IMR-90 (cell line): ENCODE measurements around the gene MSI2. TPM values are rescaled to one million over a fixed set of nuclear protein-coding genes. Genes with fewer than 3 reads are reported as not detected.

ENCODE experiments used
- ATAC-seq: fragments of 200-7000 bp; cut with Tn5 transposase; 2 replicates; pipeline ENCODE4 v1.9.1; 2020; ENCODE audit warnings: low read depth, mild to moderate bottlenecking, moderate library complexity
- BruUV-seq: library from RNA; stranded (reverse); fragments of 400-500 nt; replicated peaks from 2 replicates; lab custom pipeline; 2021; lab: Mats Ljungman, UMichigan
- CTCF ChIA-PET: fragments of 300-600 bp; formaldehyde crosslinking; extraction: SDS; loops from one replicate; lab custom pipeline; 2021; ENCODE audit warnings: antibody characterized with exemption; lab: Yijun Ruan, JAX
- POLR2A ChIA-PET: fragments of 300-600 bp; sonication (Branson Sonifier 250); formaldehyde crosslinking; loops from one replicate; lab custom pipeline; 2022; ENCODE audit warnings: antibody characterized with exemption; ENCODE audit not compliant: unreplicated experiment; lab: Charles Lee
- DNase-seq: peaks from one replicate; pipeline ENCODE4 v3.0.0; 2013
- H2AFZ ChIP-seq: replicated peaks from 2 replicates; pipeline ENCODE3; 2013; ENCODE audit warnings: low read length, mild to moderate bottlenecking; ENCODE audit not compliant: poor library complexity
- H2AK5ac ChIP-seq: 2 replicates; pipeline ENCODE4 v1.6.1; 2013; ENCODE audit warnings: low read depth, low read length, inconsistent platforms
- H2AK9ac ChIP-seq: replicated peaks from 2 replicates; pipeline ENCODE3; 2013; ENCODE audit warnings: mild to moderate bottlenecking, low read depth, low read length, moderate library complexity; ENCODE audit not compliant: poor library complexity
- H2BK120ac ChIP-seq: 2 replicates; pipeline ENCODE4 v1.6.1; 2013; ENCODE audit warnings: low read depth, low read length, inconsistent platforms
- H2BK15ac ChIP-seq: 3 replicates; pipeline ENCODE4 v1.6.1; 2013; ENCODE audit warnings: low read depth, low read length, inconsistent platforms
- H2BK20ac ChIP-seq: 2 replicates; pipeline ENCODE4 v1.6.1; 2013; ENCODE audit warnings: low read depth, mild to moderate bottlenecking, inconsistent platforms, low read length, moderate library complexity
- H2BK5ac ChIP-seq: 2 replicates; pipeline ENCODE4 v1.6.1; 2013; ENCODE audit warnings: mild to moderate bottlenecking, low read depth, low read length, inconsistent platforms; ENCODE audit not compliant: poor library complexity, severe bottlenecking
- H3K14ac ChIP-seq: replicated peaks from 2 replicates; pipeline ENCODE4 v1.6.1; 2013; ENCODE audit warnings: low read depth, low read length, inconsistent platforms
- H3K18ac ChIP-seq: 2 replicates; pipeline ENCODE4 v1.6.1; 2013; ENCODE audit warnings: low read depth, low read length, control low read depth
- H3K23ac ChIP-seq: 2 replicates; pipeline ENCODE4 v1.6.1; 2013; ENCODE audit warnings: low read depth, low read length, inconsistent platforms
- H3K27ac ChIP-seq: 2 replicates; pipeline ENCODE4 v1.5.1; 2013; ENCODE audit warnings: mild to moderate bottlenecking, control low read depth, low read length; ENCODE audit not compliant: insufficient read depth
- H3K27me3 ChIP-seq: 2 replicates; pipeline ENCODE4 v1.6.1; 2013; ENCODE audit warnings: low read length; ENCODE audit not compliant: control insufficient read depth, insufficient read depth
- H3K36me3 ChIP-seq: 2 replicates; pipeline ENCODE4 v1.6.1; 2013; ENCODE audit warnings: low read length, mixed read lengths; ENCODE audit not compliant: control insufficient read depth, insufficient read depth
- H3K4ac ChIP-seq: 2 replicates; pipeline ENCODE4 v1.6.1; 2013; ENCODE audit warnings: low read depth, low read length, inconsistent platforms
- H3K4me1 ChIP-seq: 2 replicates; pipeline ENCODE4 v1.6.1; 2013; ENCODE audit warnings: low read length, mixed read lengths; ENCODE audit not compliant: control insufficient read depth, insufficient read depth
- H3K4me2 ChIP-seq: 2 replicates; pipeline ENCODE4 v1.6.1; 2013; ENCODE audit warnings: low read depth, mild to moderate bottlenecking, control low read depth, low read length, moderate library complexity
- H3K4me3 ChIP-seq: 2 replicates; pipeline ENCODE4 v1.5.1; 2013; ENCODE audit warnings: low read depth, mild to moderate bottlenecking, control low read depth, low read length, moderate library complexity; ENCODE audit not compliant: insufficient read depth
- H3K56ac ChIP-seq: 2 replicates; pipeline ENCODE4 v1.6.1; 2013; ENCODE audit warnings: low read length, inconsistent platforms; ENCODE audit not compliant: insufficient read depth; ENCODE audit errors: extremely low read depth
- H3K79me1 ChIP-seq, 2 experiments: 2 replicates each; pipeline ENCODE4 v1.6.1; 2013; ENCODE audit warnings: low read length in 2 of 2, inconsistent platforms in 1 of 2, low read depth in 1 of 2
- H3K9ac ChIP-seq: 2 replicates; pipeline ENCODE4 v1.6.1; 2013; ENCODE audit warnings: low read depth, low read length, control low read depth
- H3K9me1 ChIP-seq: 2 replicates; pipeline ENCODE4 v1.6.1; 2013; ENCODE audit warnings: low read length, inconsistent platforms; ENCODE audit not compliant: insufficient read depth
- H3K9me3 ChIP-seq: 2 replicates; pipeline ENCODE4 v1.6.1; 2013; ENCODE audit warnings: low read length; ENCODE audit not compliant: control insufficient read depth, insufficient read depth
- H4K20me1 ChIP-seq: 2 replicates; pipeline ENCODE4 v1.6.1; 2013; ENCODE audit warnings: low read length, inconsistent platforms; ENCODE audit not compliant: insufficient read depth
- H4K5ac ChIP-seq: 2 replicates; pipeline ENCODE4 v1.6.1; 2013; ENCODE audit warnings: mild to moderate bottlenecking, low read depth, low read length, control low read depth
- H4K8ac ChIP-seq, 2 experiments: 2 replicates each; pipeline ENCODE4 v1.6.1; 2013; ENCODE audit warnings: low read depth in 2 of 2, low read length in 2 of 2, control low read depth in 1 of 2, inconsistent platforms in 1 of 2
- H4K91ac ChIP-seq: 2 replicates; pipeline ENCODE4 v1.6.1; 2013; ENCODE audit warnings: low read depth, low read length, inconsistent platforms; ENCODE audit not compliant: insufficient read depth
- BHLHE40 ChIP-seq: fragments of 150-350 bp; IDR thresholded peaks from 2 replicates; pipeline ENCODE4 v1.6.1; 2016; ENCODE audit warnings: mild to moderate bottlenecking, low read depth, low read length
- CEBPB ChIP-seq: IDR thresholded peaks from 2 replicates; pipeline ENCODE4 v1.6.1; 2012; ENCODE audit warnings: low read depth, low read length, improper control_type of control experiment
- CHD1 ChIP-seq: IDR thresholded peaks from 2 replicates; pipeline ENCODE4 v1.6.1; 2012; ENCODE audit warnings: low read depth, low read length, improper control_type of control experiment
- CTCF ChIP-seq: conservative IDR thresholded peaks from 2 replicates; pipeline ENCODE4 v1.5.1; 2012; ENCODE audit warnings: mild to moderate bottlenecking, low read depth, low read length, improper control_type of control experiment
- ELK1 ChIP-seq: fragments of 150-350 bp; IDR thresholded peaks from 2 replicates; pipeline ENCODE4 v1.6.1; 2016; ENCODE audit warnings: low read depth, mild to moderate bottlenecking, low read length, moderate library complexity, borderline replicate concordance
- FOS ChIP-seq: fragments of 150-350 bp; IDR thresholded peaks from 2 replicates; pipeline ENCODE4 v1.6.1; 2016; ENCODE audit warnings: low read depth, low read length
- MAFK ChIP-seq: IDR thresholded peaks from 2 replicates; pipeline ENCODE4 v1.6.1; 2012; ENCODE audit warnings: low read depth, low read length, improper control_type of control experiment
- MAZ ChIP-seq: IDR thresholded peaks from 2 replicates; pipeline ENCODE4 v1.6.1; 2012; ENCODE audit warnings: low read depth, mild to moderate bottlenecking, low read length, improper control_type of control experiment, moderate library complexity, borderline replicate concordance
- MXI1 ChIP-seq: IDR thresholded peaks from 2 replicates; pipeline ENCODE4 v1.6.1; 2012; ENCODE audit warnings: low read depth, mild to moderate bottlenecking, low read length, moderate library complexity, borderline replicate concordance
- NFE2L2 ChIP-seq: fragments of 150-350 bp; IDR thresholded peaks from 2 replicates; pipeline ENCODE4 v1.6.1; 2016; ENCODE audit warnings: low read depth, mild to moderate bottlenecking, low read length
- POLR2A ChIP-seq: IDR thresholded peaks from 2 replicates; pipeline ENCODE4 v1.6.1; 2012; ENCODE audit warnings: mild to moderate bottlenecking, low read depth, low read length
- RAD21 ChIP-seq: IDR thresholded peaks from 2 replicates; pipeline ENCODE4 v1.6.1; 2012; ENCODE audit warnings: low read length, improper control_type of control experiment
- RCOR1 ChIP-seq: IDR thresholded peaks from 2 replicates; pipeline ENCODE4 v1.6.1; 2012; ENCODE audit warnings: mild to moderate bottlenecking, low read length, improper control_type of control experiment; ENCODE audit not compliant: insufficient replicate concordance
- RFX5 ChIP-seq: IDR thresholded peaks from 2 replicates; pipeline ENCODE4 v1.8.0; 2012; ENCODE audit warnings: low read depth, mild to moderate bottlenecking, low read length, moderate library complexity
- SMC3 ChIP-seq: fragments of 150-350 bp; IDR thresholded peaks from 2 replicates; pipeline ENCODE4 v1.6.1; 2016; ENCODE audit warnings: low read depth, mild to moderate bottlenecking, antibody characterized with exemption, low read length, moderate library complexity
- USF2 ChIP-seq: fragments of 150-350 bp; IDR thresholded peaks from 2 replicates; pipeline ENCODE4 v1.6.1; 2017; ENCODE audit warnings: mild to moderate bottlenecking, antibody characterized with exemption, low read length, low read depth
- WGBS, 2 experiments: methylation state at CpG; one replicate each; pipeline versions ENCODE4 v1.1.5 to v1.1.7; 2013; ENCODE audit warnings: missing lambda C conversion rate in 2 of 2; ENCODE audit not compliant: insufficient read length in 1 of 2; ENCODE audit errors: extremely low coverage in 2 of 2; 5-methylcytosine and 5-hydroxymethylcytosine counted together
- dilution Hi-C: fragments of 300-500 bp; cut with HindIII; formaldehyde crosslinking; loops from one replicate; pipeline ENCODE4 v1.14.3; 2018; ENCODE audit warnings: low sequenced_read_pairs; ENCODE audit not compliant: unreplicated experiment
- in situ Hi-C: fragments of 300-500 bp; cut with MboI; formaldehyde crosslinking; loops from 3 replicates; pipeline ENCODE4 v1.14.3; 2019; ENCODE audit warnings: low sequenced_read_pairs, inconsistent platforms, mixed read lengths
- intact Hi-C: fragments of 100-400 bp; cut with micrococcal nuclease; formaldehyde crosslinking; loops from 2 replicates; pipeline ENCODE4 v1.10.0; 2022
- polyA plus RNA-seq, 3 experiments: library from polyadenylated mRNA; depleted of rRNA; stranded (reverse); fragments of >200 nt; gene quantifications; 2 replicates each; pipeline ENCODE4 v1.2.3, GENCODE V29; 2012; ENCODE audit warnings: low replicate concordance in 1 of 3
- total RNA-seq: library from RNA; depleted of rRNA; stranded (reverse); fragments of >200 nt; gene quantifications from 2 replicates; pipeline ENCODE4 v1.2.3, GENCODE V29; 2012

MSI2 gene
- total and polyA plus RNA-seq, 2 of the 4 experiments (the other 2 are of a cell fraction): 13.0 to 16.0 TPM

GRCh38 chr17:57385975-57386374 is 129.7 kb downstream of the MSI2 start:
- DNase-seq: no peak
- WGBS, 2 experiments: no CpG with 5 or more reads among the region's 4 CpGs
- CTCF ChIA-PET: no interaction called here

More at GRCh38 chr17:57385975-57386374, 129.7 kb downstream of the MSI2 start:
- Histone ChIP-seq H2AK5ac (no peak overlapping the region), H2AK9ac (no peak overlapping the region), H4K8ac (no peak overlapping the region), H3K4me1 (peaks cover 2% of the 10 kb centered on the region; the same call in 1 of the 2 replicates), H3K4ac (no peak overlapping the region), H3K36me3 (no peaks in the 10 kb centered on the region), H2BK15ac (no peak overlapping the region), H4K20me1 (no peaks in the 10 kb centered on the region), H2BK5ac (no peak overlapping the region), H3K4me3 (no peak overlapping the region), H3K9me3 (no peaks in the 10 kb centered on the region; the same call in 1 of the 2 replicates), H3K56ac (no peak overlapping the region), H3K23ac (no peak overlapping the region), H3K18ac (no peak overlapping the region), H3K9ac (no peak overlapping the region), H2BK20ac (no peak overlapping the region), H4K91ac (no peak overlapping the region), H3K79me1 (peaks cover 0 to 14% of the 10 kb centered on the region in 2 experiments; a peak in 1 of 4 replicates), H4K5ac (no peak overlapping the region), H2BK120ac (no peak overlapping the region), H3K9me1 (no peaks in the 10 kb centered on the region), H3K27me3 (no peaks in the 10 kb centered on the region), H2AFZ (no peak overlapping the region), H3K4me2 (no peak overlapping the region), H3K14ac (no peak overlapping the region), H3K27ac (no peak overlapping the region)
- POLR2A ChIA-PET: no interaction called here
- no peak for ATAC-seq
- dilution Hi-C loops: no loop called here
- TF ChIP-seq NFE2L2 (no peak), MXI1 (no peak), FOS (no peak), MAZ (no peak), USF2 (no peak), POLR2A (no peak), SMC3 (no peak), RFX5 (no peak), ELK1 (no peak), MAFK (no peak), RAD21 (no peak), BHLHE40 (no peak), CTCF (no peak), CEBPB (no peak), CHD1 (no peak), RCOR1 (no peak)
- intact Hi-C loops: no loop called here
- in situ Hi-C loops: no loop called here
- BruUV-seq: no TSS peak
